Panc1 (cell line): ENCODE results near the gene BANF2.
"Not testable (repeated sequence)": the region's sequence is repeated elsewhere in the genome, so short reads cannot be mapped to it uniquely, and the experiment has no call there.

Source experiments
- CTCF ChIP-seq: fragments of 450-650 bp; IDR thresholded peaks from 2 replicates; pipeline ENCODE4 v1.5.1; 2017; ENCODE audit warnings: mild to moderate bottlenecking
- POLR2AphosphoS5 ChIP-seq: IDR thresholded peaks from 2 replicates; pipeline ENCODE4 v1.6.1; 2012; ENCODE audit warnings: mild to moderate bottlenecking, low read depth, low read length, moderate library complexity

- TF ChIP-seq CTCF, POLR2AphosphoS5: not testable (repeated sequence)
These were observed 79.2 kb downstream of the BANF2 start for GRCh38 chr20:17779011-17779410.
